GM12878 (cell line): Measurements from ENCODE around the gene MYO16. TPM values are rescaled to one million over a fixed set of nuclear protein-coding genes. Genes with fewer than 3 reads are reported as not detected.

ENCODE experiments used
- ATAC-seq: fragments of 200-7000 bp; cut with Tn5 transposase; 3 replicates; pipeline ENCODE4 v1.9.1; 2020; ENCODE audit warnings: mild to moderate bottlenecking, moderate library complexity
- BruUV-seq: library from RNA; stranded (reverse); fragments of 400-500 nt; replicated peaks from 2 replicates; lab custom pipeline; 2021; lab: Mats Ljungman, UMichigan
- CTCF ChIA-PET: fragments of 300-600 bp; sonication (Branson Sonifier 250); formaldehyde crosslinking; extraction: SDS; loops from one replicate; lab custom pipeline; 2021; ENCODE audit warnings: inconsistent platforms; lab: Yijun Ruan, JAX
- POLR2A ChIA-PET: fragments of 350-600 bp; formaldehyde crosslinking; extraction: SDS; loops from one replicate; lab custom pipeline; 2021; ENCODE audit warnings: inconsistent platforms; lab: Charles Lee
- RAD21 ChIA-PET: fragments of 300-600 bp; sonication (Branson Sonifier 250); formaldehyde crosslinking; loops from one replicate; lab custom pipeline; 2023; ENCODE audit warnings: antibody characterized with exemption; ENCODE audit not compliant: unreplicated experiment; lab: Charles Lee
- SMC1A ChIA-PET: fragments of 300-600 bp; sonication (Branson Sonifier 250); formaldehyde crosslinking; loops from one replicate; lab custom pipeline; 2023; ENCODE audit not compliant: unreplicated experiment, uncharacterized antibody; lab: Charles Lee
- DNase-seq: peaks from one replicate; pipeline ENCODE4 v3.0.0-alpha.2; 2011; ENCODE audit warnings: low read depth, low spot score
- FAIRE-seq: peaks from 3 replicates; lab custom pipeline; 2011; peaks lifted over from hg19 to GRCh38; lab: Jason Lieb, UNC
- H2AFZ ChIP-seq: 2 replicates; pipeline ENCODE4 v1.6.0; 2011; ENCODE audit warnings: low read depth, low read length, control low read depth; ENCODE audit not compliant: control insufficient read depth
- H3K27ac ChIP-seq: 2 replicates; pipeline ENCODE4 v1.5.1; 2011; ENCODE audit warnings: control low read depth; ENCODE audit not compliant: control insufficient read depth, insufficient read depth
- H3K27me3 ChIP-seq, 2 experiments: replicated peaks in 1 of 2; 2 replicates each; pipeline versions ENCODE4 v1.6.0 to v1.6.1; 2011; ENCODE audit warnings: low read length in 1 of 2; ENCODE audit not compliant: control insufficient read depth in 2 of 2, insufficient read depth in 2 of 2
- H3K36me3 ChIP-seq, 2 experiments: 2 replicates each; pipeline ENCODE4 v1.5.1; 2011; ENCODE audit warnings: low read length in 1 of 2; ENCODE audit not compliant: control insufficient read depth in 2 of 2, insufficient read depth in 2 of 2
- H3K4me1 ChIP-seq: 2 replicates; pipeline ENCODE4 v1.6.1; 2011; ENCODE audit warnings: mild to moderate bottlenecking, low read length, moderate library complexity, mixed read lengths; ENCODE audit not compliant: control insufficient read depth, insufficient read depth
- H3K4me2 ChIP-seq: 2 replicates; pipeline ENCODE4 v1.6.0; 2011; ENCODE audit warnings: control low read depth; ENCODE audit not compliant: control insufficient read depth, insufficient read depth
- H3K4me3 ChIP-seq: fragments of 200-600 bp; sonication (generic); 2 replicates; pipeline ENCODE4 v1.5.1; 2016
- H3K79me2 ChIP-seq: 2 replicates; pipeline ENCODE4 v1.6.0; 2011; ENCODE audit warnings: low read length; ENCODE audit not compliant: control insufficient read depth, insufficient read depth
- H3K9ac ChIP-seq: 2 replicates; pipeline ENCODE4 v1.8.0; 2011; ENCODE audit warnings: low read length, control low read depth, mixed read lengths; ENCODE audit not compliant: control insufficient read depth, insufficient read depth
- H3K9me3 ChIP-seq: replicated peaks from 3 replicates; pipeline ENCODE4 v1.5.1; 2011; ENCODE audit warnings: mild to moderate bottlenecking, low read length; ENCODE audit not compliant: control insufficient read depth, insufficient read depth
- H4K20me1 ChIP-seq: 2 replicates; pipeline ENCODE4 v1.6.0; 2011; ENCODE audit not compliant: control insufficient read depth, insufficient read depth
- BHLHE40 ChIP-seq, 2 experiments: fragments of 450-650 bp in 1 of 2; IDR thresholded peaks; 2 replicates each; pipeline ENCODE4 v1.6.1; 2011 to 2017; ENCODE audit warnings: low read depth in 2 of 2, borderline replicate concordance in 1 of 2, improper control_type of control experiment in 1 of 2, low read length in 1 of 2, mild to moderate bottlenecking in 1 of 2
- CEBPZ ChIP-seq: fragments of 150-350 bp; IDR thresholded peaks from 2 replicates; pipeline ENCODE4 v1.6.1; 2016; ENCODE audit warnings: low read depth, low read length
- EED ChIP-seq: sonication (generic); IDR thresholded peaks from 2 replicates; pipeline ENCODE4 v1.6.1; 2016; ENCODE audit warnings: antibody characterized with exemption, low read depth
- ELK1 ChIP-seq: IDR thresholded peaks from 2 replicates; pipeline ENCODE4 v1.6.1; 2012; ENCODE audit warnings: low read depth, low read length, improper control_type of control experiment
- ETV6 ChIP-seq, 2 experiments: fragments of 450-650 bp in 1 of 2; IDR thresholded peaks in 1 of 2; conservative IDR thresholded peaks in 1 of 2; 2 replicates each; pipeline ENCODE4 v1.6.1; 2014; ENCODE audit warnings: antibody characterized with exemption in 1 of 2, borderline replicate concordance in 1 of 2, low read depth in 1 of 2, mild to moderate bottlenecking in 1 of 2, moderate library complexity in 1 of 2
- HDGF ChIP-seq: fragments of 450-650 bp; IDR thresholded peaks from 2 replicates; pipeline ENCODE4 v1.6.1; 2016; ENCODE audit warnings: antibody characterized with exemption
- IRF4 ChIP-seq: IDR thresholded peaks from 2 replicates; pipeline ENCODE4 v1.6.1; 2011; ENCODE audit warnings: low read depth, low read length
- MTA2 ChIP-seq: fragments of 450-650 bp; IDR thresholded peaks from 2 replicates; pipeline ENCODE4 v1.6.1; 2016; ENCODE audit warnings: low read depth, mild to moderate bottlenecking, moderate library complexity
- PAX5 ChIP-seq: IDR thresholded peaks from 2 replicates; pipeline ENCODE4 v1.6.1; 2011; ENCODE audit warnings: low read depth, low read length, borderline replicate concordance
- PBX3 ChIP-seq: IDR thresholded peaks from 2 replicates; pipeline ENCODE4 v1.6.1; 2011; ENCODE audit warnings: mild to moderate bottlenecking, low read depth, low read length, moderate library complexity; ENCODE audit not compliant: insufficient replicate concordance
- POLR2AphosphoS2 ChIP-seq: IDR thresholded peaks from 2 replicates; pipeline ENCODE4 v1.6.1; 2011; ENCODE audit warnings: low read depth, mild to moderate bottlenecking, low read length, improper control_type of control experiment, moderate library complexity
- RAD51 ChIP-seq: fragments of 450-650 bp; IDR thresholded peaks from 2 replicates; pipeline ENCODE4 v1.6.1; 2016; ENCODE audit warnings: moderate library complexity, mild to moderate bottlenecking, inconsistent platforms
- SMAD1 ChIP-seq: fragments of 450-650 bp; IDR thresholded peaks from 2 replicates; pipeline ENCODE4 v1.6.1; 2018; ENCODE audit warnings: mild to moderate bottlenecking, low read depth; ENCODE audit not compliant: partially characterized antibody
- SMC3 ChIP-seq: IDR thresholded peaks from 2 replicates; pipeline ENCODE4 v1.6.1; 2011; ENCODE audit warnings: low read length, improper control_type of control experiment, borderline replicate concordance
- SPI1 ChIP-seq: IDR thresholded peaks from 2 replicates; pipeline ENCODE4 v1.6.1; 2011; ENCODE audit warnings: low read depth, mild to moderate bottlenecking, low read length, moderate library complexity, borderline replicate concordance; ENCODE audit not compliant: insufficient read depth
- TAF1 ChIP-seq: IDR thresholded peaks from 2 replicates; pipeline ENCODE4 v1.6.1; 2011; ENCODE audit warnings: mild to moderate bottlenecking, low read depth, low read length, borderline replicate concordance
- YBX1 ChIP-seq: fragments of 450-650 bp; IDR thresholded peaks from 2 replicates; pipeline ENCODE4 v1.6.1; 2016; ENCODE audit warnings: antibody characterized with exemption
- ZBED1 ChIP-seq: IDR thresholded peaks from 2 replicates; pipeline ENCODE4 v1.6.1; 2016; ENCODE audit warnings: borderline replicate concordance
- ZNF207 ChIP-seq: fragments of 450-650 bp; IDR thresholded peaks from 2 replicates; pipeline ENCODE4 v1.6.1; 2014; ENCODE audit warnings: antibody characterized with exemption, mild to moderate bottlenecking, borderline replicate concordance
- WGBS: methylation state at CpG from one replicate; pipeline ENCODE4 v1.1.6; 2016; ENCODE audit warnings: low lambda C conversion rate; ENCODE audit not compliant: insufficient replicate concordance, insufficient coverage; ENCODE audit errors: missing lambda C conversion rate; 5-methylcytosine and 5-hydroxymethylcytosine counted together
- in situ Hi-C: fragments of 300-500 bp; cut with MboI; formaldehyde crosslinking; loops from 9 replicates; pipeline ENCODE4 v1.14.3; 2018; ENCODE audit warnings: mixed read lengths
- intact Hi-C: fragments of 100-400 bp; cut with micrococcal nuclease; formaldehyde crosslinking; loops from one replicate; pipeline ENCODE4 v1.14.2; 2022; ENCODE audit not compliant: unreplicated experiment
- polyA plus RNA-seq, 11 experiments: library from polyadenylated mRNA; depleted of rRNA in 4 of 11; unstranded in 6 of 11; stranded (reverse) in 5 of 11; fragments of >200 nt; fragmentation: Nextera tagmentation in 4 of 11; fragmentation: Illumina TruSeq in 1 of 11; extraction: Ambion mirVana in 4 of 11; extraction: Trizol in 1 of 11; gene quantifications; 1 replicate in 1 of 11; 2 replicates in 10 of 11; pipeline versions ENCODE4 v1.2.1 to v1.2.3, GENCODE V29; 2011 to 2016; ENCODE audit warnings: inconsistent platforms in 2 of 11, missing spikeins in 2 of 11, low read depth in 1 of 11
- total RNA-seq, 4 experiments: library from RNA; depleted of rRNA in 3 of 4; stranded (reverse); fragments of >200 nt in 3 of 4; fragmentation: Illumina TruSeq in 1 of 4; extraction: Trizol in 1 of 4; gene quantifications; 2 replicates each; pipeline versions ENCODE4 v1.2.1 to v1.2.3, GENCODE V29; 2013 to 2021

Gene MYO16
- total and polyA plus RNA-seq, 10 of the 15 experiments (the other 5 are each of a cell fraction or from before 2014, with no cell fraction given) = under 0.01 to 1.7 (median 0.05) TPM; not detected in 4

GRCh38 chr13:109152941-109153340, 523.5 kb downstream of the MYO16 start (continued):
- TF ChIP-seq ETV6 (conservative IDR thresholded peaks at IDR 0.05 in 1 of 2, IDR thresholded peaks at IDR 0.05 in 1 of 2; ENCODE audit: borderline replicate concordance in 1 of 2, low read depth in 1 of 2) = no peak
- no peak for TF ChIP-seq MTA2
- no peak for TF ChIP-seq ELK1
- no peak for TF ChIP-seq HDGF
- no peak for TF ChIP-seq BHLHE40 (IDR thresholded peaks at IDR 0.05; ENCODE audit: borderline replicate concordance in 1 of 2, low read depth in 2 of 2, low read length in 1 of 2)
- no peak for TF ChIP-seq SMC3

GRCh38 chr13:109154146-109154545, 524.7 kb downstream of the MYO16 start:
- ATAC-seq = no peak
- BruUV-seq = no TSS peak
- WGBS = 67% methylated on average over 8 of the region's 8 CpGs
- ChIA-PET POLR2A (interaction anchor here (1.7 kb wide), 1 partner anchor 8 kb away, joined by 4 read pairs; no protein-coding TSS in a partner anchor), SMC1A (no interaction called here), CTCF (interaction anchor here (0.6 to 1.4 kb wide), 3 partner anchors 8 to 1318 kb away, joined by 3 to 7 read pairs (median 3); no protein-coding TSS in a partner anchor), RAD21 (interaction anchor here (0.9 to 1.0 kb wide), 2 partner anchors 8 kb away, joined by 3 to 5 read pairs; no protein-coding TSS in a partner anchor)
- FAIRE-seq = no peak
- no peaks in the 10 kb centered on the region for H3K9me3 ChIP-seq
- H2AFZ ChIP-seq = no peak overlapping the region
- no peaks in the 10 kb centered on the region for H3K27me3 ChIP-seq
- no peaks in the 10 kb centered on the region for H4K20me1 ChIP-seq
- no peak overlapping the region for H3K27ac ChIP-seq
- H3K4me2 ChIP-seq = no peak overlapping the region
- H3K36me3 ChIP-seq = no peaks in the 10 kb centered on the region
- no peak for DNase-seq
- intact Hi-C loops (no loop called here), in situ Hi-C loops (loop anchor here (25.0 kb wide), 1 partner anchor 2008 kb away; no protein-coding TSS in a partner anchor)
- no peak overlapping the region for H3K4me3 ChIP-seq
- H3K9ac ChIP-seq = no peak overlapping the region
- H3K79me2 ChIP-seq = no peaks in the 10 kb centered on the region
- no peaks in the 10 kb centered on the region for H3K4me1 ChIP-seq
- TF ChIP-seq POLR2AphosphoS2 (no peak), PBX3 (no peak), RAD51 (no peak), PAX5 (no peak), YBX1 (no peak), ZBED1 (no peak), ZNF207 (no peak), SMAD1 (no peak), SPI1 (no peak), EED (no peak), CEBPZ (no peak), TAF1 (no peak), IRF4 (no peak)
